T-cell (primary cell): ENCODE data around the gene FOXO3. TPM values are rescaled to one million over a fixed set of nuclear protein-coding genes. Genes with fewer than 3 reads are reported as not detected.

Experiments
- ATAC-seq, 4 experiments: fragments of 200-7000 bp in 3 of 4; fragments of 150-1000 bp in 1 of 4; cut with Tn5 transposase; replicated peaks in 1 of 4; 1 replicate in 3 of 4; 2 replicates in 1 of 4; pipeline ENCODE4 v1.10.0; 2021; ENCODE audit warnings: moderate library complexity in 3 of 4, mild to moderate bottlenecking in 2 of 4, moderate number of reproducible peaks in 1 of 4
- CTCF ChIA-PET, 2 donors: fragments of 300-600 bp; sonication (Branson Sonifier 250); formaldehyde crosslinking; loops; one replicate each; lab custom pipeline; 2022; ENCODE audit warnings: antibody characterized with exemption in 2 of 2; lab: Charles Lee
- POLR2A ChIA-PET, 2 donors: fragments of 300-600 bp; sonication (Branson Sonifier 250); formaldehyde crosslinking; loops; one replicate each; lab custom pipeline; 2022; ENCODE audit warnings: antibody characterized with exemption in 2 of 2; lab: Charles Lee
- DNase-seq, 35 experiments: peaks; one replicate each; pipeline versions ENCODE4 v3.0.0 to v3.0.0-alpha.2; 2013 to 2023
- H3K27ac ChIP-seq: one replicate; pipeline ENCODE4 v1.5.1; 2013; ENCODE audit warnings: low read length
- H3K27me3 ChIP-seq, 2 experiments: replicated peaks in 1 of 2; 1 replicate in 1 of 2; 2 replicates in 1 of 2; pipeline versions ENCODE4 v1.6.1 to v1.7.0; 2013; ENCODE audit warnings: low read length in 1 of 2, mixed read lengths in 1 of 2; ENCODE audit not compliant: control insufficient read depth in 2 of 2, insufficient read depth in 2 of 2; ENCODE audit errors: extremely low read depth in 1 of 2
- H3K36me3 ChIP-seq, 2 donors: 1 replicate in 1 of 2; 2 replicates in 1 of 2; pipeline versions ENCODE4 v1.6.1 to v1.7.0; 2013; ENCODE audit warnings: low read length in 1 of 2; ENCODE audit not compliant: control insufficient read depth in 2 of 2, insufficient read depth in 1 of 2; ENCODE audit errors: extremely low read depth in 1 of 2
- H3K4me1 ChIP-seq, 2 experiments: 1 replicate in 1 of 2; 2 replicates in 1 of 2; pipeline versions ENCODE4 v1.6.1 to v1.7.0; 2013; ENCODE audit warnings: low read length in 2 of 2, mixed read lengths in 1 of 2; ENCODE audit not compliant: insufficient read depth in 2 of 2, control insufficient read depth in 1 of 2; ENCODE audit errors: extremely low read depth in 1 of 2
- H3K4me3 ChIP-seq, 2 donors: 1 replicate in 1 of 2; 2 replicates in 1 of 2; pipeline versions ENCODE4 v1.5.1 to v1.7.0; 2013; ENCODE audit warnings: mild to moderate bottlenecking in 2 of 2, low read length in 1 of 2, moderate library complexity in 1 of 2; ENCODE audit not compliant: control insufficient read depth in 1 of 2; ENCODE audit errors: extremely low read depth in 1 of 2
- H3K9me3 ChIP-seq: 2 replicates; pipeline ENCODE4 v1.7.0; 2013
- H3K27ac Mint-ChIP-seq, 2 donors: one replicate each; pipeline ENCODE4 v1.8.0; 2020 to 2021; ENCODE audit warnings: mild to moderate bottlenecking in 2 of 2, mixed read lengths in 2 of 2
- H3K27me3 Mint-ChIP-seq, 2 donors: one replicate each; pipeline ENCODE4 v1.8.0; 2021 to 2022; ENCODE audit warnings: mixed read lengths in 2 of 2
- H3K36me3 Mint-ChIP-seq: one replicate; pipeline ENCODE4 v1.8.0; 2021; ENCODE audit warnings: mixed read lengths
- H3K4me1 Mint-ChIP-seq, 3 donors: one replicate each; pipeline ENCODE4 v1.8.0; 2020 to 2022; ENCODE audit warnings: mixed read lengths in 3 of 3, mild to moderate bottlenecking in 1 of 3
- H3K4me3 Mint-ChIP-seq, 3 donors: one replicate each; pipeline ENCODE4 v1.8.0; 2020 to 2022; ENCODE audit warnings: mild to moderate bottlenecking in 3 of 3, mixed read lengths in 3 of 3, moderate library complexity in 3 of 3
- H3K9me3 Mint-ChIP-seq, 3 donors: one replicate each; pipeline ENCODE4 v1.8.0; 2020 to 2022; ENCODE audit warnings: mixed read lengths in 3 of 3
- WGBS: methylation state at CpG from one replicate; pipeline ENCODE4 v1.1.5; 2013; ENCODE audit warnings: missing lambda C conversion rate; ENCODE audit not compliant: insufficient coverage; 5-methylcytosine and 5-hydroxymethylcytosine counted together
- total RNA-seq, 35 experiments: library from RNA in 6 of 35; stranded (reverse) in 6 of 35; fragments of 120-200 nt in 1 of 35; gene quantifications; one replicate each; pipeline versions ENCODE4 v1.2.1 to v1.2.4 and lab custom pipeline; 2013 to 2026

Gene FOXO3
- total RNA-seq, 5 donors from 2014 or later (not counting 1 experiment from before 2014, with no cell fraction given), result 21.5 to 26.2 (median 22.2) TPM

- no peak overlapping the region for H3K27ac Mint-ChIP-seq
Measured at GRCh38 chr6:108541843-108542759, 18.6 kb upstream of the FOXO3 start.

GRCh38 chr6:108543175-108543940 is 17.4 kb upstream of the FOXO3 start:
- H3K27me3 ChIP-seq, result peaks cover 0 to 3% of the 10 kb centered on the region in 2 experiments
- Mint-ChIP-seq H3K9me3 (peaks cover 0 to 6% (median 0%) of the 10 kb centered on the region in 3 donors), H3K36me3 (no peaks in the 10 kb centered on the region), H3K4me3 (no peak overlapping the region), H3K4me1 (peaks cover 12 to 19% (median 19%) of the 10 kb centered on the region in 3 donors), H3K27me3 (peaks cover 0 to 6% of the 10 kb centered on the region in 2 donors), H3K27ac (no peak overlapping the region)
- H3K27ac ChIP-seq, result no peak overlapping the region
- H3K4me1 ChIP-seq, result peaks cover 8 to 22% of the 10 kb centered on the region in 2 experiments
- ATAC-seq, result no peak
- POLR2A ChIA-PET, result no interaction called here
- WGBS, result 98% methylated on average over 5 of the region's 7 CpGs
- H3K4me3 ChIP-seq, result no peak overlapping the region
- DNase-seq, result no peak
- CTCF ChIA-PET, result interaction anchor here (0.6 to 6.8 kb wide), 17 partner anchors 10 to 840 kb away, joined by 3 to 105 read pairs (median 4); no protein-coding TSS in a partner anchor
- H3K36me3 ChIP-seq, result no peaks in the 10 kb centered on the region
- no peaks in the 10 kb centered on the region for H3K9me3 ChIP-seq

More at GRCh38 chr6:108541843-108542759, 18.6 kb upstream of the FOXO3 start:
- peaks cover 12 to 18% (median 16%) of the 10 kb centered on the region in 3 donors for H3K4me1 Mint-ChIP-seq
- peaks cover 0 to 6% (median 0%) of the 10 kb centered on the region in 3 donors for H3K9me3 Mint-ChIP-seq
- H3K36me3 ChIP-seq, result no peaks in the 10 kb centered on the region
- ChIA-PET POLR2A (interaction anchor here in 1 of 2 donors (0.6 kb wide), 2 partner anchors 351 to 373 kb away, joined by 3 to 5 read pairs; no protein-coding TSS in a partner anchor), CTCF (interaction anchor here (0.6 to 6.8 kb wide), 30 partner anchors 11 to 1497 kb away, joined by 3 to 105 read pairs (median 4); partner anchors contain the start of genes ARMC2 (in 1 of the 2) and CD164 (in 1 of the 2))
- H3K4me3 Mint-ChIP-seq, result no peak overlapping the region
- H3K36me3 Mint-ChIP-seq, result no peaks in the 10 kb centered on the region
- H3K4me1 ChIP-seq, result peaks cover 8 to 19% of the 10 kb centered on the region in 2 experiments
- no peaks in the 10 kb centered on the region for H3K9me3 ChIP-seq
- H3K27me3 Mint-ChIP-seq, result peaks cover 0 to 8% of the 10 kb centered on the region in 2 donors
- DNase-seq, result peak; percentile 40 to 88 (median 63)
- peak; percentile 67 to 89 (median 80) for ATAC-seq
- no peak overlapping the region for H3K27ac ChIP-seq
- peaks cover 0 to 3% of the 10 kb centered on the region in 2 experiments for H3K27me3 ChIP-seq
- no CpG with 5 or more reads among the region's 5 CpGs for WGBS
- no peak overlapping the region for H3K4me3 ChIP-seq

- no peak overlapping the region for H3K27ac Mint-ChIP-seq
- no peak overlapping the region for H3K4me3 Mint-ChIP-seq
- DNase-seq (no peak), ATAC-seq (no peak)
- no peaks in the 10 kb centered on the region for H3K36me3 ChIP-seq
- H3K9me3 Mint-ChIP-seq, result peaks cover 0 to 4% (median 0%) of the 10 kb centered on the region in 3 donors
- peaks cover 8 to 22% of the 10 kb centered on the region in 2 experiments for H3K4me1 ChIP-seq
- peaks cover 0 to 3% of the 10 kb centered on the region in 2 experiments for H3K27me3 ChIP-seq
- peaks cover 12 to 19% (median 19%) of the 10 kb centered on the region in 3 donors for H3K4me1 Mint-ChIP-seq
- H3K27ac ChIP-seq, result no peak overlapping the region
- WGBS, result 93% methylated on average over 2 of the region's 3 CpGs
- CTCF ChIA-PET, result interaction anchor here (0.6 to 6.8 kb wide), 6 partner anchors 9 to 839 kb away, joined by 3 to 105 read pairs (median 4); no protein-coding TSS in a partner anchor
- POLR2A ChIA-PET, result no interaction called here
- no peaks in the 10 kb centered on the region for H3K9me3 ChIP-seq
- peaks cover 0 to 3% of the 10 kb centered on the region in 2 donors for H3K27me3 Mint-ChIP-seq
- no peak overlapping the region for H3K4me3 ChIP-seq
- no peaks in the 10 kb centered on the region for H3K36me3 Mint-ChIP-seq
Measured at GRCh38 chr6:108544606-108545005, 16.1 kb upstream of the FOXO3 start.

GRCh38 chr6:108546079-108547049 is 14.4 kb upstream of the FOXO3 start:
- ATAC-seq, result no peak
- H3K4me3 Mint-ChIP-seq, result no peak overlapping the region
- H3K4me1 Mint-ChIP-seq, result peaks cover 12 to 19% (median 19%) of the 10 kb centered on the region in 3 donors
- no peaks in the 10 kb centered on the region for H3K9me3 Mint-ChIP-seq
- Histone ChIP-seq H3K9me3 (no peaks in the 10 kb centered on the region), H3K27me3 (no peaks in the 10 kb centered on the region), H3K36me3 (no peaks in the 10 kb centered on the region), H3K4me1 (peaks cover 8 to 22% of the 10 kb centered on the region in 2 experiments), H3K27ac (no peak overlapping the region), H3K4me3 (no peak overlapping the region)
- DNase-seq, result peak in 1 of 35 experiments; percentile 18
- WGBS, result 17% methylated on average over 3 of the region's 6 CpGs
- H3K36me3 Mint-ChIP-seq, result no peaks in the 10 kb centered on the region
- peak overlapping the region in 1 of 2 donors; percentile 56 for H3K27ac Mint-ChIP-seq
- POLR2A ChIA-PET, result interaction anchor here (0.5 to 0.7 kb wide), 4 partner anchors 102 to 596 kb away, joined by 3 to 4 read pairs (median 3); no protein-coding TSS in a partner anchor
- CTCF ChIA-PET, result interaction anchor here (0.5 to 6.8 kb wide), 5 partner anchors 30 to 693 kb away, joined by 3 to 105 read pairs (median 3); no protein-coding TSS in a partner anchor
- H3K27me3 Mint-ChIP-seq, result peaks cover 0 to 2% of the 10 kb centered on the region in 2 donors

GRCh38 chr6:108549241-108549640 is 11.5 kb upstream of the FOXO3 start:
- no peak for ATAC-seq
- H3K9me3 Mint-ChIP-seq, result no peaks in the 10 kb centered on the region
- peaks cover 5 to 10% (median 9%) of the 10 kb centered on the region in 3 donors for H3K4me1 Mint-ChIP-seq
- Histone ChIP-seq H3K4me1 (peaks cover 6 to 13% of the 10 kb centered on the region in 2 experiments), H3K27ac (no peak overlapping the region), H3K36me3 (no peaks in the 10 kb centered on the region), H3K4me3 (no peak overlapping the region), H3K27me3 (no peaks in the 10 kb centered on the region), H3K9me3 (no peaks in the 10 kb centered on the region)
- no CpG with 5 or more reads among the region's 1 CpG for WGBS
- DNase-seq, result no peak
- H3K27ac Mint-ChIP-seq, result no peak overlapping the region
- peaks cover 0 to 3% of the 10 kb centered on the region in 2 donors for H3K27me3 Mint-ChIP-seq
- POLR2A ChIA-PET, result no interaction called here
- H3K4me3 Mint-ChIP-seq, result no peak overlapping the region
- no peaks in the 10 kb centered on the region for H3K36me3 Mint-ChIP-seq
- CTCF ChIA-PET, result no interaction called here
